Stimulated activated CD4-positive, alpha-beta T cell treated with anti-CD3 and anti-CD28 coated beads, Interleukin-1b, Interleukin-23, amount 100 ng/mL, for 1 hour (primary cell): ENCODE measurements around the gene NUDT9.
"Not testable (repeated sequence)": the region's sequence is repeated elsewhere in the genome, so short reads cannot be mapped to it uniquely, and the experiment has no call there.

ENCODE experiments used
- DNase-seq, 2 donors: peaks; one replicate each; pipeline ENCODE4 v3.0.0-alpha.2; 2020; ENCODE audit warnings: low read depth in 2 of 2

The NUDT9 gene

GRCh38 chr4:87461281-87461700, 38.9 kb downstream of the NUDT9 start:
- DNase-seq: no peak

- no peak for DNase-seq
These were observed 39.7 kb downstream of the NUDT9 start for GRCh38 chr4:87462102-87462501.

DNA sequence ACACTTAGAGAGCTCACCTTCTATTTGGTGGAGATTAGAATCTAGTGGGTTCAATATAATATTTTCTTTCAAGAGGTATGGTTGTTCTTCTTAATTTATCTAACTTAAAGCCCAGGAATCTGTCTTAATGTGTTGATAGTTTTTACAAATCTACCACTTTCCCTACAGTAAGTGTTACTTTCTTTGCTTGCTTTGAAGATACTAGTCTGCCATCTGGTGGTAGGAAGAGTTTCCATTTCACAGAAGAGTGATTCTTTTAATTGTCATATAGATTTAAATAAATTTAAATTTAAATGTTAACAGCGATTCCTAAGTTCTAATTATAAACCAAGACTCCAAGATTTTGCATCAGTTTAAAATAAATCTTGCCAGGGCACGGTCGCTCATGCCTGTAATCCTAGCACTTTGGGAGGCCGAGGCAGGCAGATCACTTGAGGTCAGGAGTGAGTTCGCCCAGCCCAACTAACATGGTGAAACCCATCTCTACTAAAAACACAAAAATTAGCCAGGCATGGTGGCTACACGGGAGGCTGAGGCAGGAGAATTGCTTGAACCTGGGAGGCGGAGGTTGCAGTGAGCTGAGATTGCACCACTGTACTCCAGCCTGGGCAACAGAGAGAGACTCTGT, 43.5 kb downstream of the NUDT9 start:
- DNase-seq: no peak

GRCh38 chr4:87469390-87469789, 47.0 kb downstream of the NUDT9 start:
- no peak for DNase-seq

- DNase-seq: no peak
These were observed 54.6 kb downstream of the NUDT9 start for GRCh38 chr4:87476934-87477333.

GRCh38 chr4:87478732-87479250, 56.4 kb downstream of the NUDT9 start:
- no peak for DNase-seq

GRCh38 chr4:87481377-87481776, 59.0 kb downstream of the NUDT9 start:
- DNase-seq: no peak

GRCh38 chr4:87483247-87483646, 60.9 kb downstream of the NUDT9 start:
- DNase-seq: not testable (repeated sequence)

GRCh38 chr4:87488666-87489065, 66.3 kb downstream of the NUDT9 start:
- DNase-seq: not testable (repeated sequence)

DNA sequence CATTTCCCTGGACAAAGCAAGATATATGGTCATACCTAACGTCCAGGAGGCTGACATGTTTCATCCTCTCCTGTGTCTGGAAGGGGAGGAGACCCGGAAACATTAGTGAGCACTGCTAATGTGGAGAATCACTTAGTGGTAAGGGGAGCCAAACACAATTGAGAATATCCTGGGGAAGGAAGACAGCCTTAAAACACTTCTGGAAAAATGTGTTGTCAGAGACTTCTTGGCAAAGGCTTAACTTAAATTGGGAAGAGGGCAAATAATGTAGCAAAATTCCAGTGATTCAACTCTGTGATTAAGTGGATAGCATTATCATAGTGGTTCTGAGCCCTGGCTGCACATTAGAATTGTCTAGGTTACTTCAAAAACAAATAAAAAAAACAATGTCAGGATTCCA, 67.3 kb downstream of the NUDT9 start:
- DNase-seq: no peak

DNA sequence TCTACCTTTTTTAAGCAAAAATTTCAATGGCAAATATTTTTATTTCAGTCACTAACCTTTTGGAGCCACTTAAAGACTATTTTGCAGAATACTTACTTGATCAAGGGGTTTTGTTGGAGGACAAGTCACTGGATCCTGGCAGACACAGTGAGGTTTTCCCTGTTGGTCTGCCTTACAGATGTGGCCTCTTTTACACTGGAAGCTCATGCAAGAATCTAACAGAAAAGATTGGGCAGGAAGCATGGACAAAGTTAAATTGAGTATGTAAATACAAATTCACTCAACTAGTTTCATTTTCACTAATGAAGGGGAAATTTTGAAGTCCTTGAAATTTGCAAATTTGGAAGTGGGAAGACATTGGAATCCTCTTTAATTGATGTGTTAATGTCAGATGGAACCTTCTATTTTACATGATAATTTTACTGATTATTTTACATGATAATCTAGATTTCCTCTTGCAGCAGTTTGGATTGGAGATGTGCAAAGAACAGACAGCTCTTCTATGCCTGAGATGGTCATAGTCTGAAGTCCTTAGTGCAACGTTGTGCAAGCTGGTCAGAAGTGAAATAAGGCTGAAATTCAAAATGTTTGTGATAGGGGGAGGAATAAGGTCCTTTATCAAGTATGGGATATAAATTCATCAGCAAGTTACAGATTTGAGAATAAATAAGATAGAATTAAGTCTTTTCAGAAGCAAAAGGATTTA, 68.4 kb downstream of the NUDT9 start:
- no peak for DNase-seq

- no peak for DNase-seq
These were observed 69.1 kb downstream of the NUDT9 start for GRCh38 chr4:87491436-87491835.

GRCh38 chr4:87491851-87492250, 69.5 kb downstream of the NUDT9 start:
- not testable (repeated sequence) for DNase-seq

- DNase-seq: no peak
These were observed 70.7 kb downstream of the NUDT9 start for GRCh38 chr4:87493115-87493514.

- DNase-seq: no peak
These were observed 74.8 kb downstream of the NUDT9 start for GRCh38 chr4:87497159-87497558.

- no peak for DNase-seq
These were observed 75.2 kb downstream of the NUDT9 start for GRCh38 chr4:87497578-87497977.

GRCh38 chr4:87498446-87498900, 76.1 kb downstream of the NUDT9 start:
- no peak for DNase-seq

DNA sequence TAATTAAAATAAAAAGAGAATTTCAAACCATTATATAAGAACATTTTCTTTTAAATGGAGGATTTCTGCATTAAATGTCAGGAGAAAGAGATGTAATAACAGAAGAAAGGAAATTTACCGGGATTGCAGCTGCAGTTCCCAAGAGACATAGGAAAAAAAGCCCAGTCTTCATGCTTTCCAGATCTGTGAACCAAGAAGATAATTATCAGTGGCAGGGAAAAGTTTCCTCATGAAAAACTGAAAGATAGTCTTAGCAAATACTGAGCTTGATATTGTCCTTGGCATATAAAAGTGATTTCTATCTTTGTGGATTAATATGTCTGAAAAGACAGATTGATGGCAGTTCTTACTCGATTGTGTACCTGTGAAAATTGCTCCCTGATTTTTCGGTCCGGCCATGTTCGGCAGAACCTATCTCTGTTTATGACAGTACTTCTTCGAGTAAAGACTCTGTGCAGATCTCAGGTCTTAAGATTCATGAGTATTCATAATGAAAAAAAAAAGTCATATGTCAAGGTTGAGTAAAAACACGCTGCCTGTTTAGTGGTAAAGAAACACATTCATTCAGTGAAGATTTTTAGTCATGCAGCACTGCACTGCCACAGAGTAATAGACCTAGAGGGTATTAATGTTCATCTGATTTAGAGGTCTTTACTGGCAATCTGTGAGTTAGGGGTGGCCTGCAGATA, 77.2 kb downstream of the NUDT9 start:
- no peak for DNase-seq

GRCh38 chr4:87500092-87500462, 77.7 kb downstream of the NUDT9 start:
- no peak for DNase-seq

DNA sequence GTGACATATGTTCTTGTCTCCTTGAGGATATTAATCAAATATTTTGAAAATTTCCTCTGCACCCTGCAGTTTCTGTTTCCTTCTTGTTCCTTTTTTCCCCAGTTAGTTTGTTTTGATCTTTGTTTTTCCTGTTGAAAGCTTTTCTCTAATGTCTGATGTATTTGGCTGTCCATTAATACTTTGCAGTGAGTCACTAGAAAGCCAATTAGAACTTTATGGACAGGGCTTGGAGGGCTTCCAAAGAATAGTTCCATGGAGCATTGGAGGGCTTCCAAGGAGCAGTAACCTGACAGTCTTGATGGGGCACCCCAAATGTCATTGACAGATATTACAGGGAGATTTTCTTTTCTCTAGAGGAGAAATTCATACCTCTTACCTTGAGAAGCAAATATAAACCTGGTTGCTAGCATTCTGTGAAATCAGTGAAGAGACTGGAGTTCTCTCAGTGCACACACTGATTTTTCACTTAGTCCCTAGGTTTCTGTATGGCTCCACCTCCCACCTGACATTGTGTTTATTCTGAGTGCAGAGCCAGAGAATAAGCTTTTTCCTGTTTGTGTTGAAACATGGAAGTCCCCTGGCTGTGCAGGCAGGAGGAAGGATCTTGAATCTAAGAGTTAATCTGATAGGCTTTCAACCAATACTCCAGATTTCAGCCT, 80.3 kb downstream of the NUDT9 start:
- no peak for DNase-seq

DNA sequence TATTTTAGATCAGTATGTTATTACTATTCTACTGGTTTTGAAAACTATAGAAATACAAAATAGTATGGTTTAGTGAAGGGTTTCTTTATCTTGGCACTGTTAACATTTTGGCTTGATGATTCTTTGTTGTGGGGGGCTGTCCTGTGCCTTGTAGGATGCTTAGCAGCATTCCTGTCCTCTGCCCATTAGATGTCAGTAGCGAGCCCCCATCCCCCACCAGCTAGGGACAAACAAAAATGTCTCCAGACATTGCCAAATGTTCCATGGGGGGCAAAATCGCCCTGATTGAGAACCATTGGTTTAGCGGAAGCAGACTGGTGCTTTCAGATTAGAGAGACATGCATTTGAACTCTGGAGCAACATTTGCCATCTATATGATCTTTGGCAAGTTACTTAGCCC, 83.5 kb downstream of the NUDT9 start:
- no peak for DNase-seq
